Fibroblast of lung (primary cell): ENCODE measurements around the gene AIFM1.

Experiments
- CTCF ChIP-seq, 2 donors: IDR thresholded peaks in 1 of 2; conservative IDR thresholded peaks in 1 of 2; 1 replicate in 1 of 2; 2 replicates in 1 of 2; pipeline ENCODE4 v1.5.1; 2011 to 2012; ENCODE audit warnings: low read length in 2 of 2, control low read depth in 1 of 2, inconsistent platforms in 1 of 2, low read depth in 1 of 2, mild to moderate bottlenecking in 1 of 2
- EZH2 ChIP-seq: IDR thresholded peaks from 2 replicates; pipeline ENCODE4 v1.5.1; 2012; ENCODE audit warnings: low read length, control low read depth, mild to moderate bottlenecking; ENCODE audit errors: missing control alignments

- TF ChIP-seq CTCF (conservative IDR thresholded peaks at IDR 0.05 in 1 of 2, IDR thresholded peaks at IDR 0.05 in 1 of 2; ENCODE audit: low read depth in 1 of 2, low read length in 2 of 2) = no peak
- no peak for TF ChIP-seq EZH2
Observed at GRCh38 chrX:130108647-130109428, 56.8 kb downstream of the AIFM1 start.
